Lung (tissue), 12 donors: ENCODE measurements around the gene FBN1. TPM values are rescaled to one million over a fixed set of nuclear protein-coding genes. Genes with fewer than 3 reads are reported as not detected.

Experiments used
- ATAC-seq: fragments of 200-7000 bp; cut with Tn5 transposase; one replicate; pipeline ENCODE4 v1.9.1; 2020; ENCODE audit warnings: moderate number of reproducible peaks; ENCODE audit not compliant: insufficient read depth, low FRiP score
- DNase-seq, 3 donors: peaks; one replicate each; pipeline ENCODE4 v3.0.0-alpha.2; 2013 to 2017
- H3K27ac ChIP-seq, 2 donors: one replicate each; pipeline ENCODE4 v1.5.1; 2013; ENCODE audit warnings: mild to moderate bottlenecking in 2 of 2, moderate library complexity in 2 of 2, control low read depth in 1 of 2, inconsistent platforms in 1 of 2, low read depth in 1 of 2, low read length in 1 of 2
- H3K27me3 ChIP-seq, 3 donors: one replicate each; pipeline ENCODE4 v1.5.1; 2013; ENCODE audit warnings: low read length in 2 of 3; ENCODE audit not compliant: control insufficient read depth in 3 of 3, insufficient read depth in 3 of 3
- H3K36me3 ChIP-seq, 4 donors: one replicate each; pipeline ENCODE4 v1.5.1; 2013; ENCODE audit warnings: low read length in 4 of 4, mild to moderate bottlenecking in 1 of 4, moderate library complexity in 1 of 4; ENCODE audit not compliant: control insufficient read depth in 4 of 4, insufficient read depth in 4 of 4
- H3K4me1 ChIP-seq, 5 donors: one replicate each; pipeline ENCODE4 v1.5.1; 2013; ENCODE audit warnings: low read length in 5 of 5, mild to moderate bottlenecking in 2 of 5, moderate library complexity in 1 of 5; ENCODE audit not compliant: control insufficient read depth in 5 of 5, insufficient read depth in 5 of 5
- H3K4me3 ChIP-seq: one replicate; pipeline ENCODE4 v1.5.1; 2013; ENCODE audit warnings: mild to moderate bottlenecking, control low read depth, moderate library complexity
- H3K9ac ChIP-seq, 2 donors: one replicate each; pipeline ENCODE4 v1.5.1; 2013; ENCODE audit warnings: low read length in 2 of 2, control low read depth in 1 of 2; ENCODE audit not compliant: insufficient read depth in 1 of 2
- H3K9me3 ChIP-seq, 4 donors: one replicate each; pipeline ENCODE4 v1.5.1; 2013; ENCODE audit warnings: low read length in 3 of 4, mild to moderate bottlenecking in 1 of 4, moderate library complexity in 1 of 4; ENCODE audit not compliant: control insufficient read depth in 4 of 4, insufficient read depth in 3 of 4
- CTCF ChIP-seq: IDR thresholded peaks from 2 replicates; pipeline ENCODE4 v1.5.1; 2012; ENCODE audit warnings: mild to moderate bottlenecking; ENCODE audit errors: control extremely low read depth, extremely low read depth
- WGBS, 2 donors: extraction: QIAGEN DNeasy Blood & Tissue Kit; methylation state at CpG; one replicate each; pipeline ENCODE4 v1.1.7; 2013; 5-methylcytosine and 5-hydroxymethylcytosine counted together
- polyA plus RNA-seq, 2 donors: library from polyadenylated mRNA; stranded (reverse); fragments of 200-250 nt; gene quantifications; one replicate each; pipeline ENCODE4 v1.2.1, GENCODE V29; 2013
- total RNA-seq, 2 donors: library from RNA; depleted of rRNA in 1 of 2; stranded (reverse); fragments of >200 nt in 1 of 2; gene quantifications; one replicate each; pipeline ENCODE4 v1.2.1, GENCODE V29; 2014 to 2021
- donor health status: control.
- donor health status: control.
- donor health status: Bipolar disorder and iron deficiency.
- donor health status: healthy.
- donor health status: DM: yes; HTN: yes; CAD: no.

Gene FBN1
- total and polyA plus RNA-seq, 4 donors = 6.0 to 170 (median 60.8) TPM

- Histone ChIP-seq H3K27ac (no peak overlapping the region), H3K9me3 (no peaks in the 10 kb centered on the region), H3K9ac (no peak overlapping the region), H3K36me3 (peaks cover 0 to 34% (median 20%) of the 10 kb centered on the region in 4 donors), H3K4me1 (peaks cover 0 to 12% (median 3%) of the 10 kb centered on the region in 5 donors), H3K27me3 (no peaks in the 10 kb centered on the region), H3K4me3 (no peak overlapping the region)
- no peak for ATAC-seq
- WGBS, 2 donors = 89 to 91% methylated on average over 15 of the region's 15 CpGs
- TF ChIP-seq CTCF = no peak
- DNase-seq = no peak
Observed at GRCh38 chr15:48415036-48415886, 230.2 kb downstream of the FBN1 start.

GRCh38 chr15:48414015-48414414, 231.5 kb downstream of the FBN1 start:
- ATAC-seq = no peak
- 61 to 80% methylated on average over 3 of the region's 3 CpGs for WGBS, 2 donors
- H3K36me3 ChIP-seq = peaks cover 0 to 30% (median 16%) of the 10 kb centered on the region in 4 donors

GRCh38 chr15:48413304-48413703, 232.2 kb downstream of the FBN1 start:
- Histone ChIP-seq H3K9ac (no peak overlapping the region), H3K4me1 (peaks cover 0 to 21% (median 3%) of the 10 kb centered on the region in 5 donors), H3K27ac (peak overlapping the region in 1 of 2 donors; percentile 46), H3K27me3 (no peaks in the 10 kb centered on the region), H3K4me3 (no peak overlapping the region), H3K36me3 (peaks cover 0 to 30% (median 16%) of the 10 kb centered on the region in 4 donors), H3K9me3 (no peaks in the 10 kb centered on the region)
- DNase-seq (peak in 1 of 3 donors; percentile 36), ATAC-seq (peak; percentile 12)
- TF ChIP-seq CTCF = no peak
- WGBS, 2 donors = 59 to 83% methylated on average over 6 of the region's 6 CpGs

More at GRCh38 chr15:48414015-48414414, 231.5 kb downstream of the FBN1 start:
- DNase-seq = peak in 2 of 3 donors; percentile 57 to 72
- Histone ChIP-seq H3K27ac (peak overlapping the region in 1 of 2 donors; percentile 38), H3K9ac (no peak overlapping the region), H3K4me3 (no peak overlapping the region), H3K27me3 (no peaks in the 10 kb centered on the region), H3K4me1 (peaks cover 0 to 16% (median 3%) of the 10 kb centered on the region in 5 donors), H3K9me3 (no peaks in the 10 kb centered on the region)
- TF ChIP-seq CTCF = no peak
